HG02885 (cell line): ENCODE data around the gene SEZ6L.

ENCODE experiments used
- ATAC-seq: cut with Tn5 transposase; IDR thresholded peaks from one replicate; pipeline ENCODE4 v1.9.1; 2021; ENCODE audit warnings: mild to moderate bottlenecking; ENCODE audit not compliant: unreplicated experiment, poor library complexity

Gene SEZ6L

GRCh38 chr22:26169315-26170111 is at the start of gene SEZ6L:
TSS of gene SEZ6L (plus strand) at chr22:26169462. CDS start at chr22:26169670, 208 bp downstream.
- ATAC-seq, result no peak

GRCh38 chr22:26122920-26123468 is 46.3 kb upstream of the SEZ6L start:
- no peak for ATAC-seq

GRCh38 chr22:26124991-26125725 is 44.1 kb upstream of the SEZ6L start:
- ATAC-seq, result no peak

- no peak for ATAC-seq
These were observed 42.1 kb upstream of the SEZ6L start for GRCh38 chr22:26127126-26127525.

GRCh38 chr22:26127556-26127955 is 41.7 kb upstream of the SEZ6L start:
- ATAC-seq, result no peak

GRCh38 chr22:26131589-26132154 is 37.6 kb upstream of the SEZ6L start:
- no peak for ATAC-seq

GRCh38 chr22:26134654-26135330 is 34.5 kb upstream of the SEZ6L start:
- no peak for ATAC-seq

- ATAC-seq, result no peak
These were observed 33.5 kb upstream of the SEZ6L start for GRCh38 chr22:26135806-26136205.

GRCh38 chr22:26139310-26139709 is 30.0 kb upstream of the SEZ6L start:
- ATAC-seq, result no peak

- no peak for ATAC-seq
These were observed 27.4 kb upstream of the SEZ6L start for GRCh38 chr22:26141831-26142230.

GRCh38 chr22:26143806-26144325 is 25.4 kb upstream of the SEZ6L start:
- no peak for ATAC-seq

GRCh38 chr22:26159886-26160285 is 9.4 kb upstream of the SEZ6L start:
- no peak for ATAC-seq

GRCh38 chr22:26161746-26162145 is 7.5 kb upstream of the SEZ6L start:
- no peak for ATAC-seq

GRCh38 chr22:26162926-26163325 is 6.3 kb upstream of the SEZ6L start:
- no peak for ATAC-seq

GRCh38 chr22:26164174-26164573 is 5.1 kb upstream of the SEZ6L start:
- no peak for ATAC-seq

- ATAC-seq, result no peak
These were observed 871 bp upstream of the SEZ6L start for GRCh38 chr22:26168330-26168851.

GRCh38 chr22:26168939-26169314 is 335 bp upstream of the SEZ6L start:
- no peak for ATAC-seq

- no peak for ATAC-seq
These were observed 840 bp downstream of the SEZ6L start for GRCh38 chr22:26170112-26170492.

GRCh38 chr22:26170795-26171580 is 1.7 kb downstream of the SEZ6L start:
- ATAC-seq, result no peak
